ENCODE data around the gene ZNF543. TPM values are rescaled to one million over a fixed set of nuclear protein-coding genes. Genes with fewer than 3 reads are reported as not detected.

The ZNF543 gene
- polyA plus RNA-seq, 1 donor from 2014 or later = 9.3 TPM

- Histone ChIP-seq H3K9me3 (ENCODE audit: low read length) (no peaks in the 10 kb centered on the region), H3K9me2 (ENCODE audit: insufficient read depth, low read length) (no peaks in the 10 kb centered on the region), H4K20me1 (ENCODE audit: insufficient read depth) (no peaks in the 10 kb centered on the region), H3K79me2 (replicated peaks; ENCODE audit: insufficient read depth, low read length) (no peaks in the 10 kb centered on the region), H3K27ac (ENCODE audit: low read length) (no peak overlapping the region), H3K4me3 (ENCODE audit: low read length) (no peak overlapping the region), H3K9ac (ENCODE audit: low read length) (no peak overlapping the region), H3K4me2 (ENCODE audit: low read length) (no peak overlapping the region), H2AFZ (ENCODE audit: low read depth, low read length) (no peak overlapping the region), H3F3A (ENCODE audit: insufficient read depth, low read length, poor library complexity, severe bottlenecking) (no peaks in the 10 kb centered on the region), H3K27me3 (ENCODE audit: insufficient read depth, low read depth, low read length) (no peaks in the 10 kb centered on the region), H3K36me3 (ENCODE audit: insufficient read depth, low read length) (no peaks in the 10 kb centered on the region)
- TF ChIP-seq POLR2AphosphoS5 (IDR thresholded peaks at IDR 0.05) (no peak), SMC3 (conservative IDR thresholded peaks at IDR 0.05; ENCODE audit: poor library complexity) (no peak), EZH2 (IDR thresholded peaks at IDR 0.05; ENCODE audit: borderline replicate concordance, insufficient read depth, low read length, poor library complexity, severe bottlenecking) (no peak), CTCF (IDR thresholded peaks at IDR 0.05; ENCODE audit: poor library complexity, severe bottlenecking) (no peak), MXI1 (conservative IDR thresholded peaks at IDR 0.05; ENCODE audit: poor library complexity, severe bottlenecking) (no peak), TAF1 (IDR thresholded peaks at IDR 0.05; ENCODE audit: low read depth) (no peak), EP300 (conservative IDR thresholded peaks at IDR 0.05; ENCODE audit: poor library complexity, severe bottlenecking) (no peak), RAD21 (conservative IDR thresholded peaks at IDR 0.05) (no peak)
- TF ChIP-seq, protein P1, sequence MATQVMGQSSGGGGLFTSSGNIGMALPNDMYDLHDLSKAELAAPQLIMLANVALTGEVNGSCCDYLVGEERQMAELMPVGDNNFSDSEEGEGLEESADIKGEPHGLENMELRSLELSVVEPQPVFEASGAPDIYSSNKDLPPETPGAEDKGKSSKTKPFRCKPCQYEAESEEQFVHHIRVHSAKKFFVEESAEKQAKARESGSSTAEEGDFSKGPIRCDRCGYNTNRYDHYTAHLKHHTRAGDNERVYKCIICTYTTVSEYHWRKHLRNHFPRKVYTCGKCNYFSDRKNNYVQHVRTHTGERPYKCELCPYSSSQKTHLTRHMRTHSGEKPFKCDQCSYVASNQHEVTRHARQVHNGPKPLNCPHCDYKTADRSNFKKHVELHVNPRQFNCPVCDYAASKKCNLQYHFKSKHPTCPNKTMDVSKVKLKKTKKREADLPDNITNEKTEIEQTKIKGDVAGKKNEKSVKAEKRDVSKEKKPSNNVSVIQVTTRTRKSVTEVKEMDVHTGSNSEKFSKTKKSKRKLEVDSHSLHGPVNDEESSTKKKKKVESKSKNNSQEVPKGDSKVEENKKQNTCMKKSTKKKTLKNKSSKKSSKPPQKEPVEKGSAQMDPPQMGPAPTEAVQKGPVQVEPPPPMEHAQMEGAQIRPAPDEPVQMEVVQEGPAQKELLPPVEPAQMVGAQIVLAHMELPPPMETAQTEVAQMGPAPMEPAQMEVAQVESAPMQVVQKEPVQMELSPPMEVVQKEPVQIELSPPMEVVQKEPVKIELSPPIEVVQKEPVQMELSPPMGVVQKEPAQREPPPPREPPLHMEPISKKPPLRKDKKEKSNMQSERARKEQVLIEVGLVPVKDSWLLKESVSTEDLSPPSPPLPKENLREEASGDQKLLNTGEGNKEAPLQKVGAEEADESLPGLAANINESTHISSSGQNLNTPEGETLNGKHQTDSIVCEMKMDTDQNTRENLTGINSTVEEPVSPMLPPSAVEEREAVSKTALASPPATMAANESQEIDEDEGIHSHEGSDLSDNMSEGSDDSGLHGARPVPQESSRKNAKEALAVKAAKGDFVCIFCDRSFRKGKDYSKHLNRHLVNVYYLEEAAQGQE (IDR thresholded peaks at IDR 0.05; ENCODE audit: borderline replicate concordance) = no peak
These were observed 9.5 kb upstream of the ZNF543 start for GRCh38 chr19:57310792-57311191.

DNA sequence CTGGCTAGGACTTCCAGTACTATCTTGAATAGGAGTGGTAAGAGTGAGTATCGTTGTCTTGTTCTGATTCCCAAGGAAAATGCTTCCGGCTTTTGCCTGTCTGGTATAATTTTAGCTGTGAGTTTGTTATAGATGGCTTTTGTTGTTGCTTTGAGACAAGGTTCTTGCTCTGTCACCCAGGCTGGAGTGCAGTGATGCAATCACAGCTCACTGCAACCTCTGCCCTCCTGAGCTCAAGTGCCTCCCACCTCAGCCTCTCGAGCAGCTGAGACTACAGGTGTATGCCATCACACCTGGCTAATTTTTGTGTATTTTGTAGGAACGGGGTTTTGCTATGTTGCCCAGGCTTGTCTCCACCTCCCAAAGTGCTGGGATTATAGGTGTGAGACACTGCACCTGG, 6.1 kb upstream of the ZNF543 start:
- Histone ChIP-seq H3K4me3 (ENCODE audit: low read length) (no peak overlapping the region), H3K27ac (ENCODE audit: low read length) (no peak overlapping the region), H4K20me1 (ENCODE audit: insufficient read depth) (no peaks in the 10 kb centered on the region), H3K27me3 (ENCODE audit: insufficient read depth, low read depth, low read length) (no peaks in the 10 kb centered on the region), H3K9me2 (ENCODE audit: insufficient read depth, low read length) (no peaks in the 10 kb centered on the region), H3K79me2 (replicated peaks; ENCODE audit: insufficient read depth, low read length) (no peaks in the 10 kb centered on the region), H3K9me3 (ENCODE audit: low read length) (no peaks in the 10 kb centered on the region), H2AFZ (ENCODE audit: low read depth, low read length) (no peak overlapping the region), H3K4me2 (ENCODE audit: low read length) (no peak overlapping the region), H3F3A (ENCODE audit: insufficient read depth, low read length, poor library complexity, severe bottlenecking) (no peaks in the 10 kb centered on the region), H3K9ac (ENCODE audit: low read length) (no peak overlapping the region), H3K36me3 (ENCODE audit: insufficient read depth, low read length) (no peaks in the 10 kb centered on the region)
- TF ChIP-seq TAF1 (IDR thresholded peaks at IDR 0.05; ENCODE audit: low read depth) = no peak
- no peak for TF ChIP-seq RAD21 (conservative IDR thresholded peaks at IDR 0.05)
- no peak for TF ChIP-seq MXI1 (conservative IDR thresholded peaks at IDR 0.05; ENCODE audit: poor library complexity, severe bottlenecking)
- no peak for TF ChIP-seq SMC3 (conservative IDR thresholded peaks at IDR 0.05; ENCODE audit: poor library complexity)
- no peak for TF ChIP-seq POLR2AphosphoS5 (IDR thresholded peaks at IDR 0.05)
- TF ChIP-seq CTCF (IDR thresholded peaks at IDR 0.05; ENCODE audit: poor library complexity, severe bottlenecking) = no peak

Measured in neural cell (in vitro differentiated cells).